ENCODE results near the gene CSPG5.

The CSPG5 gene

DNA sequence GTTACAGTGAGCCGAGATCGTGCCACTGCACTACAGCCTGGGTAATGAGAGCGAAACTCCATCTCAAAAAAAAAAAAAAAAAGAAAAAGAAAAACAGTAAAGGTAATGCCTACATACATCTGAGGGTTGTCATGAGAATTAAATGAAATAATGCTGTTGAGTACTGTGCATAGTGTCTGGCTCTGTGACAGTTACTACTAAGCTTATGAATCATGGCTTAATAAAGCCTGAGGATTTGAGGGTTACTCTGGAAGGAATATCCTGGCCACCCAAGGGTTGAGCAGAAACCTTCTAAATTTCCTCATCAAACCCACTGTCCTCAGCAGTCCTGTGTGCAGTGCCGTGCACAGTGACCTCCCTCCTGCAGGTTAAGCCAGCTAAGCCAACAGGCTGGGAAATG is 38.4 kb downstream of the CSPG5 start:
- Histone ChIP-seq H3K4me3 (ENCODE audit: low read depth, low read length) (no peak overlapping the region), H3K9me3 (ENCODE audit: control insufficient read depth, insufficient read depth, low read depth, low read length) (no peaks in the 10 kb centered on the region), H3K27ac (ENCODE audit: low read depth, low read length) (no peak overlapping the region), H3K27me3 (ENCODE audit: control insufficient read depth, insufficient read depth, low read length) (no peaks in the 10 kb centered on the region; the same call in 1 of the 2 replicates), H3K36me3 (ENCODE audit: control insufficient read depth, insufficient read depth, low read length) (no peaks in the 10 kb centered on the region), H3K4me1 (ENCODE audit: control insufficient read depth, insufficient read depth, low read length) (no peaks in the 10 kb centered on the region), H3K9ac (ENCODE audit: low read length) (no peak overlapping the region)

DNA sequence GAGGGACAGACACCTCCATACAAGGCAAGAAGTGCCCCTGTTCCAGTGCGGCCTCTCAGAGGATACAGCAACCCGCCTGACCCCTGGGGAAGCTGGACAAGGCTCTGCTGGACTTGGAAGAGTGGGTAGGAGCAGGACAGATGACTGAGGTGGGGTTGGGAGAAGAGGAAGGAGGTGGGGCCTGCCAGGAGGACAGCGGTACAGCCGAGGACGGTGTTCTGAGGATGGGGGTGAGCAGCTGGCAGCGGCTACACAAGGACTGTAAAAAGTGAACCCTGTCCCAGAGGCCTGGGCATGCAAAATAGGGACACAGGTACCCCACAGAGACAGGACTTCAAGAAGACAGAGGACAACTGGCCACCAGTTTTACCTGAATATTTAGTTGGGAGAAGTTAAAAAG is 41.7 kb downstream of the CSPG5 start:
- no peaks in the 10 kb centered on the region; the same call in 1 of the 2 replicates for H3K27me3 ChIP-seq (ENCODE audit: control insufficient read depth, insufficient read depth, low read length)
- H3K9ac ChIP-seq (ENCODE audit: low read length), result no peak overlapping the region
- no peaks in the 10 kb centered on the region for H3K4me1 ChIP-seq (ENCODE audit: control insufficient read depth, insufficient read depth, low read length)
- H3K9me3 ChIP-seq (ENCODE audit: control insufficient read depth, insufficient read depth, low read depth, low read length), result 0 out of 2 replicates have a peak, but pooled peaks cover 5% of the 10 kb centered on the region
- no peaks in the 10 kb centered on the region for H3K36me3 ChIP-seq (ENCODE audit: control insufficient read depth, insufficient read depth, low read length)
- H3K4me3 ChIP-seq (ENCODE audit: low read depth, low read length), result no peak overlapping the region
- H3K27ac ChIP-seq (ENCODE audit: low read depth, low read length), result no peak overlapping the region

DNA sequence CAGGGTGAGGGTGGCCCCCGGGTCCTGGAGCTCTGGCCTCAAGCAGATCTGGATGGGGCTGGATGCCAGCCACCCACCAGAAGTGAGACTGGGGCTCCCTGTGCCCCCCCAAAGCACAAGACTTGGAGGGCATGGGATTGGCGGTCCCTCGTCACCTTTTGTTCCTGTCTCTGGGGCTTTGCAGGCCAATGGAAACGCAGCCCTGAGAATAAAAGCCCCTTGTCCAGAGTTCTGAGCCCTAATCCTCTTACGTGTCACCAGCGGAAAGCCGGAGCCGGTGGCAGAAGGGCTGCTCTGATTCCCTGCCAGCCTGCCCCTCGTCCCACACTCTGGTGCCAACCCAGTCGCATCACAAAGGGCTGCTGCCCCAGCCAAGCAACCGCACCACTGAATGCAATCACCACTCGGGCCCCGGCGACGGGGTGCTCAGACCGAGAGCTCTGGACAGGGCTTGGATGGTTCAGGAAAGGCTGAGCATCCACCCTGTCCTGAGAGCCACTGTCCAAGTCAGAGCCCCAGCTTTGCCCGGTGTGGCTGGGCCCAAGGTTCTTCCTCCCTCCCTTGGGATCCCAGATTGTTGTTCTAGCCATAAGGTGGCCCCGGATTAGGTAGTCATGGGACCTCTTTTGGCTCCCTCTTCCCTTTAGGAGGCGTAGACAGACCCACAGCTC is 42.3 kb downstream of the CSPG5 start:
- H3K27ac ChIP-seq (ENCODE audit: low read depth, low read length), result no peak overlapping the region
- H3K27me3 ChIP-seq (ENCODE audit: control insufficient read depth, insufficient read depth, low read length), result no peaks in the 10 kb centered on the region; the same call in 1 of the 2 replicates
- H3K9ac ChIP-seq (ENCODE audit: low read length), result no peak overlapping the region
- no peaks in the 10 kb centered on the region for H3K4me1 ChIP-seq (ENCODE audit: control insufficient read depth, insufficient read depth, low read length)
- no peak overlapping the region for H3K4me3 ChIP-seq (ENCODE audit: low read depth, low read length)
- no peaks in the 10 kb centered on the region for H3K36me3 ChIP-seq (ENCODE audit: control insufficient read depth, insufficient read depth, low read length)
- H3K9me3 ChIP-seq (ENCODE audit: control insufficient read depth, insufficient read depth, low read depth, low read length), result 0 out of 2 replicates have a peak, but pooled peaks cover 5% of the 10 kb centered on the region

DNA sequence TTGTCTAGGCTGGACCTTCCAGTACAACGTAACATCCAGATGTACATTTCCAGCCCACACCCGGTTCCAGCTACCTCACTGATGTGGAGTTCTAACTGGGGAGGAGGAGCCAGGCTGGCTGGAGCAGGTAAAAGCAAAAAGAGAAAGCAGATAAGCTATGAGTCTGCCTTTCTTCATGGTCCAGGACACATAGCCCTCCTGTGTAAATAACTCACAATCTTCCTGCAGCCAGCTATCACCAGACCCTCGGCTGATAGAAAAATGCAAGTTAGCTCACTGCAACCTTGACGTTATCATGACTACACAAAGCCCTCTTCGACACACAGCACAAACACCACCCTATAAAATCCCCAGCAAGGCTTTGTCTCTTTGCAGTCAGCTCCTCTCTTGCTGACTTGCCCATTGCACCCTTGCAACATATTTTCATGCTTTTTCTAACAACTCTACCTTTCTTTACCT is 44.6 kb downstream of the CSPG5 start:
- H3K27me3 ChIP-seq (ENCODE audit: control insufficient read depth, insufficient read depth, low read length), result no peaks in the 10 kb centered on the region
- no peaks in the 10 kb centered on the region for H3K36me3 ChIP-seq (ENCODE audit: control insufficient read depth, insufficient read depth, low read length)
- no peak overlapping the region for H3K4me3 ChIP-seq (ENCODE audit: low read depth, low read length)
- H3K9me3 ChIP-seq (ENCODE audit: control insufficient read depth, insufficient read depth, low read depth, low read length), result 0 out of 2 replicates have a peak, but pooled peaks cover 5% of the 10 kb centered on the region
- H3K4me1 ChIP-seq (ENCODE audit: control insufficient read depth, insufficient read depth, low read length), result no peaks in the 10 kb centered on the region
- no peak overlapping the region for H3K9ac ChIP-seq (ENCODE audit: low read length)
- H3K27ac ChIP-seq (ENCODE audit: low read depth, low read length), result no peak overlapping the region

DNA sequence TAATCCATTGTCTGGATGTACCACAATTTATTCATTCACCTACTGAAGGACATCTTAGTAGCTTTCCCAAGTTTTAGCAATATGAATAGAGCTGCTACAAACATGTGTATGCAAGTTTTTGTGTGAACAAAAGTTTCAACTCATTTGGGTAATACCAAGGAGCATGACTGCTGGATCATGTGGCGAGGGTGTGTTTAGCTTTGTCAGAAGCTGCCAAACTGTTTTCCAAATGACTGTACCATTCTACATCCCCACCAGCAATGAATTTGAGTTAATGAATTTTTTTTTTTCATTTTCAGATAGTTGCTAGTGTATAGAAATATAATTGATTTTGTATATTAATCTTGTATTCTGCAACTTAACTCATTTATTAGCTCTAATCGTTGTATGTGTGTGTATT is 45.2 kb downstream of the CSPG5 start:
- Histone ChIP-seq H3K9me3 (ENCODE audit: control insufficient read depth, insufficient read depth, low read depth, low read length) (0 out of 2 replicates have a peak, but pooled peaks cover 5% of the 10 kb centered on the region), H3K9ac (ENCODE audit: low read length) (no peak overlapping the region), H3K27me3 (ENCODE audit: control insufficient read depth, insufficient read depth, low read length) (no peaks in the 10 kb centered on the region), H3K36me3 (ENCODE audit: control insufficient read depth, insufficient read depth, low read length) (no peaks in the 10 kb centered on the region), H3K4me1 (ENCODE audit: control insufficient read depth, insufficient read depth, low read length) (no peaks in the 10 kb centered on the region), H3K27ac (ENCODE audit: low read depth, low read length) (no peak overlapping the region), H3K4me3 (ENCODE audit: low read depth, low read length) (no peak overlapping the region)

DNA sequence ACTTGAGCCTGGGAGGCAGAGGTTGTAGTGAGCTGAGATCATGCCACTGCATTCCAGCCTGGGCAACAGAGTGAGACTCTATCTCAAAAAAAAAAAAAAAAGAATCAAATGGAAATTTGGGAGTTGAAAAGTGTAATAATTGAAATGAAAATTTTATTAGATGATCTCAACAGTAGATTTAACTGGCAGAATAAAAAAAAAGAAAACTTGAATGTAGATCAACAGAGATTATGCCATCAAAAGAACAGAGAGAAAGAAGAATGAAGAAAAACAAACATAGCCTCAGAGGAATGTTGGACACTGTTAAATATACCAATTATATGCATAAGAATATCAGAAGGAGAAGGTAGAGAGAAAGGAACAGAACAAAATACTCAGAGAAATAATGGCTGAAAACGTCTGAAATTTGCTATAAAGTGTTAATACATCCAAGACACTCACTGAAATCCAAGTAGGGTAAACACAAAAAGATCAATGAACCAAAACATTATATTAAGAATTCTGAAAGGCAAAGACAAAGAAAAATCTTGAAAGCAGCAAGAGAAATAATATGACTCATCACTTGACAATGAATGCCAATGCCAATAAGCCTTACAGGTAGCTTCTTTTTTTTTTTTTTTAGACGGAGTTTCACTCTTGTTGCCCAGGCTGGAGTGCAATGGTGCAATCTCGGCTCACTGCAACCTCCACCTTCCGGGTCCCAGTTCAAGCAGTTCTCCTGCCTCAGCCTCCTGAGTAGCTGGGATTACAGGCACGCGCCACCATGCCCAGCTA is 50.5 kb downstream of the CSPG5 start:
- no peaks in the 10 kb centered on the region for H3K4me1 ChIP-seq (ENCODE audit: control insufficient read depth, insufficient read depth, low read length)
- H3K27me3 ChIP-seq (ENCODE audit: control insufficient read depth, insufficient read depth, low read length), result no peaks in the 10 kb centered on the region
- no peak overlapping the region for H3K4me3 ChIP-seq (ENCODE audit: low read depth, low read length)
- no peaks in the 10 kb centered on the region for H3K9me3 ChIP-seq (ENCODE audit: control insufficient read depth, insufficient read depth, low read depth, low read length)
- no peak overlapping the region for H3K9ac ChIP-seq (ENCODE audit: low read length)
- H3K27ac ChIP-seq (ENCODE audit: low read depth, low read length), result no peak overlapping the region
- no peaks in the 10 kb centered on the region for H3K36me3 ChIP-seq (ENCODE audit: control insufficient read depth, insufficient read depth, low read length)

DNA sequence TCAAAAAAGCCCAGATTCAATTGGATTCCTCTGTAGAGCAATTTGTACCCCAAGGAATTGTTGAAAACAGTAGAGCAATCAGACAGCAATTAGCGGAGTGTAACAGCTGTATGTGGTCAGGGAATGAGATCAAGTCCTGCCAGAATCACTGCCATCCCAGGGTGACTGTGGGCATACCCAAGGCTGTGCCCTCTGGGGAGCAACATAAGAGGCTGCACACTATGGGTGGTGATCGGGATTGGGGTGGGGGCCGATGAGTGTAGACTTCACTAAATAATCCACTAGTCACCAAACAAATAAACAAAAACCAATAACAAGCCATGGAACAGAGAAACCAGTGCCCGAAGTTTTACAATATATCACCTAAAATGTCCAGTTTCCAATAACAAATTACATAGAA is 53.0 kb downstream of the CSPG5 start:
- no peak overlapping the region for H3K9ac ChIP-seq (ENCODE audit: low read length)
- H3K27ac ChIP-seq (ENCODE audit: low read depth, low read length), result no peak overlapping the region
- H3K36me3 ChIP-seq (ENCODE audit: control insufficient read depth, insufficient read depth, low read length), result no peaks in the 10 kb centered on the region
- no peaks in the 10 kb centered on the region for H3K9me3 ChIP-seq (ENCODE audit: control insufficient read depth, insufficient read depth, low read depth, low read length)
- H3K4me1 ChIP-seq (ENCODE audit: control insufficient read depth, insufficient read depth, low read length), result peaks cover 6% of the 10 kb centered on the region
- H3K27me3 ChIP-seq (ENCODE audit: control insufficient read depth, insufficient read depth, low read length), result peaks cover 8% of the 10 kb centered on the region
- H3K4me3 ChIP-seq (ENCODE audit: low read depth, low read length), result no peak overlapping the region

DNA sequence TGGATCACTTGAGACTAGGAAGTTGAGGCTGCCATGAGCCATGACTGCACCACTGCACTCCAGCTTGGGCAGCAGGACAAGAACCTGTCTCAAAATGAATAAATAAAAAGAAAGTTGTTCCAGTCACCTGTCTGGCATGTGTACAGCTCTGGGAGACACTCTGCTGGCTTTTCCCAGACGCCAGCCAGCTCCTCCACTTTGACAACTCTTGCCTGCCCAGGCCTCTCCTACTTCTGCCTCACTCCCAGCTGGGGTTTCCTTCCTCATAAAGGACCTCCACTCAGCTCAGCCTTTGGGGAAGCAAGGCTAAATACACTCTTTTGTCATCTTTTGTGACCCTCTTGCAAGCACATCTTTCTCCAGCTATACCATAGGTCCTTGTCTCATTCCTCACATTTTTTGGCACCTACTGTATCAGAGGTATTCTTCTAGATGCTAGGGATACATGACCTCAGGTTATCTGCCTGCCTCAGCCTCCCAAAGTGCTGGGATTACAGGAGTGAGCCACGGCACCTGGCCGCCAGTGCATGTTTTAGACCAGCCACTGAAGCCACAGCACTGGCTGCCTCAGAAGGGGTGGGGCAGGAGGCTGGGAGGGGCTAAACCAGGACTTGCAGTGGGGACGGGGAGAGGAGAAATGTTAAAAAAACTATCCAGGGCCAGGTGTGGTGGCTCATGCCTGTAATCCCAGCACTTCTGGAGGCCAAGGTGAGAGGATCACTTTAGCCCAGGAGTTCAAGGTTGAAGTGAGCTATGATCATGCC is 55.2 kb downstream of the CSPG5 start:
- Histone ChIP-seq H3K4me1 (ENCODE audit: control insufficient read depth, insufficient read depth, low read length) (peaks cover 9% of the 10 kb centered on the region), H3K27me3 (ENCODE audit: control insufficient read depth, insufficient read depth, low read length) (peaks cover 8% of the 10 kb centered on the region), H3K36me3 (ENCODE audit: control insufficient read depth, insufficient read depth, low read length) (no peaks in the 10 kb centered on the region), H3K27ac (ENCODE audit: low read depth, low read length) (no peak overlapping the region), H3K4me3 (ENCODE audit: low read depth, low read length) (no peak overlapping the region), H3K9ac (ENCODE audit: low read length) (no peak overlapping the region), H3K9me3 (ENCODE audit: control insufficient read depth, insufficient read depth, low read depth, low read length) (no peaks in the 10 kb centered on the region)

DNA sequence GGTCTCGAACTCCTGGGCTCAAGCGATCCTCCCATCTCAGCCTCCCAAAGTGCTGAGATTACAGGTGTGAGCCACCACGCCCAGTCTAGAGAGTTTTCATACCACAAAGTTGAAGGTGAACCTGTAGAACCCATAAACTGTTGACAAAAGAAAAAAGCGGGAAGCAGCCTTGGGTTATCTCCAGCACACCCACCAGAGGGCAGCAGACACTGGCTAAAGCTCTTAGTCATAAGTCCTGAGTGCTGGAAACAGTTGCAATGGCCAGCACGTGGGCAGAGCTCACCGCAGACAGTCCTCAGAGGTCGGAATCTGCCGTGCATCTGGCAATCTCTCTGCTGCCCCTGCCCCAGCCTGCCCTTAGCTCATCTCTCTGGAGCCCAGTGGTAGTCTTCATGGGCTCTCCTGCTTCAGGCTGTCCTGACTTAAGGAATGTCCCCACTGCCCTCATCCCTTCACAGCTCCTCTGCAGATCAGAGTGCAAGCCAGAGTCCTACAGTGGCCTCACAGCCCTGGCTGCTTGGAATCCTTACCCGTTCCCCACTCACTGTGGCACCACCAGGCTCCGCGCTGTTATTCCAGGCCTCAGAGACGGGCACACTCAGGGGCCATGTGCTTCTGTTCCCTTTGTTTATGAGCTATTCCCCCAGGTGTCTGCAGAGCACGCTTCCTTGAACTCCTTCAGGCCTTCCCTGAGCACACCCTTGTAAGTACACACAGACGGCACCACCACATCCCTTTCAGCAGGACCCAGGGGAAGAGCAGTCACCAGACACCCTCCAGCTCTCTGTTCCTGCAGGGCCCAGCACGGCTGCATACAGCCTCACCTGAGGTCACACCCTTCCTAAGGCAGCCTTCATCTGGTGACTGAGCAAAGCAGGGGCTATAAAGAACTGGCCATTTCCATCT is 56.3 kb downstream of the CSPG5 start:
- H3K27me3 ChIP-seq (ENCODE audit: control insufficient read depth, insufficient read depth, low read length), result peaks cover 8% of the 10 kb centered on the region
- H3K9ac ChIP-seq (ENCODE audit: low read length), result no peak overlapping the region
- H3K9me3 ChIP-seq (ENCODE audit: control insufficient read depth, insufficient read depth, low read depth, low read length), result no peaks in the 10 kb centered on the region
- H3K4me3 ChIP-seq (ENCODE audit: low read depth, low read length), result no peak overlapping the region
- H3K4me1 ChIP-seq (ENCODE audit: control insufficient read depth, insufficient read depth, low read length), result peaks cover 9% of the 10 kb centered on the region
- H3K27ac ChIP-seq (ENCODE audit: low read depth, low read length), result no peak overlapping the region
- no peaks in the 10 kb centered on the region for H3K36me3 ChIP-seq (ENCODE audit: control insufficient read depth, insufficient read depth, low read length)

DNA sequence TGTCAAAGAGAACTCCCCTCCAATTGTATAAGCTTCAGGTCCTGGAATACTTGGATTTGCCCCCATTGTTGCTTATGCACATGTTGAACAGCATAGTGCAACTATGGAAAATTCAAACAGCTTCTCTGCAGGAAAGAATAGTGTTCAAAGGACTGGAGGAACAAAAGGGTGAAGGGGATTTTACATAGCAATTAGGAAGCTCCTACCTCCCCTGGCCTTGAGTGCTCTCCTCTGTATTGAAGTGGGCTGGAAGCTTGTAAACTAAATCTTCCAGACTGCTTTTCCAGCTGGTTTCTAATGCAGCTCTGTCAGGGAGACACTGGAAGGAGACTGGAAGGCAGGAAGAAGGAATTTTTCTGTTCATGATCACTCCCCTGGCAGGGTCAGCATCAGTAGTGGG is 57.9 kb downstream of the CSPG5 start:
- H3K27me3 ChIP-seq (ENCODE audit: control insufficient read depth, insufficient read depth, low read length), result peaks cover 8% of the 10 kb centered on the region
- no peaks in the 10 kb centered on the region for H3K9me3 ChIP-seq (ENCODE audit: control insufficient read depth, insufficient read depth, low read depth, low read length)
- no peak overlapping the region for H3K9ac ChIP-seq (ENCODE audit: low read length)
- H3K4me3 ChIP-seq (ENCODE audit: low read depth, low read length), result no peak overlapping the region
- peaks cover 9% of the 10 kb centered on the region for H3K4me1 ChIP-seq (ENCODE audit: control insufficient read depth, insufficient read depth, low read length)
- no peaks in the 10 kb centered on the region for H3K36me3 ChIP-seq (ENCODE audit: control insufficient read depth, insufficient read depth, low read length)
- H3K27ac ChIP-seq (ENCODE audit: low read depth, low read length), result no peak overlapping the region

Measured in HUES6 (cell line).